ENCODE results near the gene UBL7.

Gene UBL7

GRCh38 chr15:74451322-74451721 is 9.6 kb downstream of the UBL7 start:
- 100% methylated on average over 1 to 2 of the region's 2 CpGs for WGBS, 2 experiments (ENCODE audit: insufficient coverage in 2 of 2)
- Histone ChIP-seq H3K4me3 (ENCODE audit: extremely low read depth, insufficient read depth, low read length, poor library complexity, severe bottlenecking) (no peak overlapping the region), H3K4me1 (ENCODE audit: control insufficient read depth, insufficient read depth, low read length, poor library complexity, severe bottlenecking) (peaks cover 7% of the 10 kb centered on the region), H3K27ac (ENCODE audit: low read depth, low read length, severe bottlenecking) (no peak overlapping the region), H3K36me3 (ENCODE audit: control insufficient read depth, insufficient read depth, low read length) (peaks cover 78% of the 10 kb centered on the region), H3K9me3 (ENCODE audit: control insufficient read depth, low read length) (no peaks in the 10 kb centered on the region)

- peaks cover 7% of the 10 kb centered on the region for H3K4me1 ChIP-seq (ENCODE audit: control insufficient read depth, insufficient read depth, low read length, poor library complexity, severe bottlenecking)
- H3K36me3 ChIP-seq (ENCODE audit: control insufficient read depth, insufficient read depth, low read length), result peaks cover 80% of the 10 kb centered on the region
- no peaks in the 10 kb centered on the region for H3K9me3 ChIP-seq (ENCODE audit: control insufficient read depth, low read length)
- WGBS, 2 experiments (ENCODE audit: insufficient coverage in 2 of 2), result 96 to 97% methylated on average over 12 of the region's 12 CpGs
- H3K27ac ChIP-seq (ENCODE audit: low read depth, low read length, severe bottlenecking), result no peak overlapping the region
- no peak overlapping the region for H3K4me3 ChIP-seq (ENCODE audit: extremely low read depth, insufficient read depth, low read length, poor library complexity, severe bottlenecking)
Observed at GRCh38 chr15:74449643-74450205, 11.2 kb downstream of the UBL7 start.

- Histone ChIP-seq H3K4me3 (ENCODE audit: extremely low read depth, insufficient read depth, low read length, poor library complexity, severe bottlenecking) (no peak overlapping the region), H3K36me3 (ENCODE audit: control insufficient read depth, insufficient read depth, low read length) (peaks cover 79% of the 10 kb centered on the region), H3K9me3 (ENCODE audit: control insufficient read depth, low read length) (no peaks in the 10 kb centered on the region), H3K27ac (ENCODE audit: low read depth, low read length, severe bottlenecking) (no peak overlapping the region), H3K4me1 (ENCODE audit: control insufficient read depth, insufficient read depth, low read length, poor library complexity, severe bottlenecking) (peaks cover 6% of the 10 kb centered on the region)
- WGBS, 2 experiments (ENCODE audit: insufficient coverage in 2 of 2), result 97 to 98% methylated on average over 6 to 7 of the region's 7 CpGs
Observed at GRCh38 chr15:74449095-74449494, 11.9 kb downstream of the UBL7 start.

GRCh38 chr15:74445816-74446763 is 14.9 kb downstream of the UBL7 start:
- Histone ChIP-seq H3K4me3 (ENCODE audit: extremely low read depth, insufficient read depth, low read length, poor library complexity, severe bottlenecking) (no peak overlapping the region), H3K4me1 (ENCODE audit: control insufficient read depth, insufficient read depth, low read length, poor library complexity, severe bottlenecking) (peaks cover 9% of the 10 kb centered on the region), H3K9me3 (ENCODE audit: control insufficient read depth, low read length) (no peaks in the 10 kb centered on the region), H3K27ac (ENCODE audit: low read depth, low read length, severe bottlenecking) (no peak overlapping the region), H3K36me3 (ENCODE audit: control insufficient read depth, insufficient read depth, low read length) (peaks cover 56% of the 10 kb centered on the region)
- WGBS, 2 experiments (ENCODE audit: insufficient coverage in 2 of 2), result 86 to 93% methylated on average over 3 to 5 of the region's 9 CpGs

DNA sequence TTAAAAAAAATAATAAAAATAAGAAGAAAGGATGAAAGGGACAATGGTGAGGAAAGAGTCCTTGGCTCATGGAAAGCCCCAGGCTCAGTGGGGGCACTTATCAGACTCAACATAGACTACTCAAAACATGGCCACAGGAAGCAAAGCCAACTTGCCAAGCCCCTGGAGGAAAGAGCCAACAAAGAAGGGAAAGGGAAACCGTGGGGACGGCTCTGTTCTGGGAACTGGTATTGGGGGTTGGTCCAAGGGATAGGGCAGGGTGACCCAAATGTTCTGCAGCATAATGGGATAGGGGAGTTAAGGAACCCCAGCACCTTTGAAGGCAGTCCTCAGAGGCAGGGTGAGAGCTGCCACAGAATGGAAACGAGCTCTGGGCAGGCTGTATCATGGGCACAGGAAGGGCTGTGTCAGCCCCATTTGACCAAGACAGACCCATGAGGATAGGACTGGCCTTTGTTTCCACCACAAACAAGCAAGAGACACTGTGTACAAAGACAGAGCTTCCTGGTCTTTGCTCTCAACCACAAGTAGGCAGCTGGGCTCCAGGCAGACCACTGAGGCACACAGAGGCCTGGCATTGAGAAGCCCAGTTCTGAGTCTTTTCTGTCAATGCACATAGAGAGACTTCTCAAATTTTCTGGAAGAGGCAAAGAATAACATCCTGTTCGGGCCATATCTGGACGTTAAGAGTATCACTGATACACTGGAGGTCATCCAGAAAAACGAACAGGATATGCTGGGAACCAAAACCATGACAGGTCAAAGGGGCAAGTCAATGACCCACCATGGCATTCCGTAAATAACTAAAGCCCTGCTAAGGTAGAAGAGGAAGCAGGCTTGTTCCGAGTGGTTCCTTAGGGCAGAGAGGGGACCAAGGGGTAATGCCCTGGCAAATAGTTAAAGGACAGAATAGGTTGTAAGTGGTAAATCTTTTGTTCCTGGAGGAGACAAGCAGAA is 16.6 kb downstream of the UBL7 start:
- Histone ChIP-seq H3K9me3 (ENCODE audit: control insufficient read depth, low read length) (no peaks in the 10 kb centered on the region), H3K36me3 (ENCODE audit: control insufficient read depth, insufficient read depth, low read length) (peaks cover 40% of the 10 kb centered on the region), H3K27ac (ENCODE audit: low read depth, low read length, severe bottlenecking) (no peak overlapping the region), H3K4me3 (ENCODE audit: extremely low read depth, insufficient read depth, low read length, poor library complexity, severe bottlenecking) (no peak overlapping the region), H3K4me1 (ENCODE audit: control insufficient read depth, insufficient read depth, low read length, poor library complexity, severe bottlenecking) (peaks cover 9% of the 10 kb centered on the region)
- WGBS, 2 experiments (ENCODE audit: insufficient coverage in 2 of 2), result 94% methylated on average over 8 of the region's 8 CpGs

DNA sequence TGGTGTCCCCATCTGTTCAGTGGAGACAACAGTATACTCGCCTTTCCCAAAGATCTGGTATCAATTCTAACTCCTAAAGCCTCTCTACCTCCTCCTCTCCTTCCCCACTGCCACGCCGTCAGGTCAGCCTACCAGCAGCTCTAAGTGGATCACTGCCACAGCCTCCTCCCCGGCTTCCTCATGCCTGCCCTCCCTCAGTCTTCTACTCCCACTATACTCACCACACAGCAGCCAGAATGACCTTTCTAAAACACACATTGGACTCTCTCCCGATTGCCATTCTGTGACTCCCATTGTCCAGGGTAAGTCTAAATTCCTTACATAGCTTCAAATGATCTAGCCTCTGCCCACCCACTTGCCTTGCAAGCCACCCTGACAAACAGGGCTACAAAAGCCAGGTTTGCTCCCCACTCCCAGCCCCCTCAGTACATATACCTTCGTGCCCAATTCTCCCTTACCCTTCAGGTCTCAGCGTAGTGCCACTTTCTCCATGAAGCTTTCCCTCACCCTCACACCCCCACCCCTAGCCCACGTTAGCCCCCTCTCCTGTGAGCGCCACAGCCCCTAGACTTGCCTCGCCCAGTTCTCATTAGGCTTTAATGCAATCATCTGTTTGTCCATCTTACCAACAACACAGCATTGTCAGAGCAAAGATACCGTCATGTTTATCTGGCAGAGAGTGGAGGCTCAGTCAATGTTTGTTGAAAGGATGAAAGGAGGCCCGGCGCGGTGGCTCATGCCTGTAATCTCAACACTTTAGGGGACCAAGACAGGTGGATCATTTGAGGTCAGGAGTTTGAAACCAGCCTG is 17.7 kb downstream of the UBL7 start:
- no peak overlapping the region for H3K4me3 ChIP-seq (ENCODE audit: extremely low read depth, insufficient read depth, low read length, poor library complexity, severe bottlenecking)
- WGBS, 2 experiments (ENCODE audit: insufficient coverage in 2 of 2), result 83 to 94% methylated on average over 8 to 11 of the region's 14 CpGs
- no peaks in the 10 kb centered on the region for H3K9me3 ChIP-seq (ENCODE audit: control insufficient read depth, low read length)
- peaks cover 29% of the 10 kb centered on the region for H3K36me3 ChIP-seq (ENCODE audit: control insufficient read depth, insufficient read depth, low read length)
- no peak overlapping the region for H3K27ac ChIP-seq (ENCODE audit: low read depth, low read length, severe bottlenecking)
- peaks cover 9% of the 10 kb centered on the region for H3K4me1 ChIP-seq (ENCODE audit: control insufficient read depth, insufficient read depth, low read length, poor library complexity, severe bottlenecking)

GRCh38 chr15:74442604-74443003 is 18.4 kb downstream of the UBL7 start:
- WGBS, 2 experiments (ENCODE audit: insufficient coverage in 2 of 2), result 85 to 97% methylated on average over 3 of the region's 3 CpGs
- Histone ChIP-seq H3K4me3 (ENCODE audit: extremely low read depth, insufficient read depth, low read length, poor library complexity, severe bottlenecking) (no peak overlapping the region), H3K27ac (ENCODE audit: low read depth, low read length, severe bottlenecking) (no peak overlapping the region)

GRCh38 chr15:74442063-74442462 is 18.9 kb downstream of the UBL7 start:
- H3K4me3 ChIP-seq (ENCODE audit: extremely low read depth, insufficient read depth, low read length, poor library complexity, severe bottlenecking), result no peak overlapping the region
- H3K9me3 ChIP-seq (ENCODE audit: control insufficient read depth, low read length), result no peaks in the 10 kb centered on the region
- peaks cover 21% of the 10 kb centered on the region for H3K36me3 ChIP-seq (ENCODE audit: control insufficient read depth, insufficient read depth, low read length)
- peaks cover 9% of the 10 kb centered on the region for H3K4me1 ChIP-seq (ENCODE audit: control insufficient read depth, insufficient read depth, low read length, poor library complexity, severe bottlenecking)
- WGBS, 2 experiments (ENCODE audit: insufficient coverage in 2 of 2), result 85 to 93% methylated on average over 3 of the region's 3 CpGs
- no peak overlapping the region for H3K27ac ChIP-seq (ENCODE audit: low read depth, low read length, severe bottlenecking)

More at GRCh38 chr15:74442604-74443003, 18.4 kb downstream of the UBL7 start:
- H3K9me3 ChIP-seq (ENCODE audit: control insufficient read depth, low read length), result no peaks in the 10 kb centered on the region
- H3K36me3 ChIP-seq (ENCODE audit: control insufficient read depth, insufficient read depth, low read length), result peaks cover 22% of the 10 kb centered on the region
- peaks cover 9% of the 10 kb centered on the region for H3K4me1 ChIP-seq (ENCODE audit: control insufficient read depth, insufficient read depth, low read length, poor library complexity, severe bottlenecking)

DNA sequence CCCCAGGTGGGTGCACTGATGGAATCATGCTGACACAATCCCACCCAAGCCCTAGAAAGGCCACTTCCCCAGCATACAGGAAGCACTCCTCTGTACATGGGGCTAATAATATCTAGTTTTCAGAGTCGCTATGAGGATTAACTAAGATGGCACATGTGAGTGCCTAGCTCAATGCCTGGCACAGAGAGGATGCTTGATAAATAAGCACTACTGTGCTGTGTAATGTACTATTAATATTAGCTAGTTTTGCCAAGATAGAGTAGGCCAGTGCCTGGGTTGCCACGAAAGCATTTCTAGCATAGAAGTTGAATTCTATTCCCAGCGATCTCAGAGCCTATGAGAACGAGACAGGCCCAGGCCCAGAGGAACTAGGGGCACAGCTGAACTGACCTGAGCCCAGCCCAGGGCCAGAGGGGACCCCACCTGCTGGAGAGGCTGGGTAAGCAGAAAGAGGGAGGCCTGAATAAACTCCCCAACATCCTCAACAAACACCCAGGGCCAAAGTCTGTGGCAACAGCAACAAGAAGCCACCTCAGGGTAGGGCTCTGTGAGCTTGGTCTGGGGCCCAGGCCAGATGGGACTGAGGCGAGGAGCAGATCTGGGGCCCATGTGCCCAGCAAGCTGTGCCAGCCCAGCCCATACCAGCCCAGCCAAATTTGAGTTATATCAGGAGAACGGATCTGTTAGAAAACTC is 19.6 kb downstream of the UBL7 start:
- peaks cover 9% of the 10 kb centered on the region for H3K4me1 ChIP-seq (ENCODE audit: control insufficient read depth, insufficient read depth, low read length, poor library complexity, severe bottlenecking)
- no peaks in the 10 kb centered on the region for H3K9me3 ChIP-seq (ENCODE audit: control insufficient read depth, low read length)
- 87 to 94% methylated on average over 6 of the region's 6 CpGs for WGBS, 2 experiments (ENCODE audit: insufficient coverage in 2 of 2)
- no peak overlapping the region for H3K4me3 ChIP-seq (ENCODE audit: extremely low read depth, insufficient read depth, low read length, poor library complexity, severe bottlenecking)
- peaks cover 15% of the 10 kb centered on the region for H3K36me3 ChIP-seq (ENCODE audit: control insufficient read depth, insufficient read depth, low read length)
- H3K27ac ChIP-seq (ENCODE audit: low read depth, low read length, severe bottlenecking), result no peak overlapping the region
